ENCODE results near the gene MED13.
"Not testable (repeated sequence)": the region's sequence is repeated elsewhere in the genome, so short reads cannot be mapped to it uniquely, and the experiment has no call there.

The MED13 gene

DNA sequence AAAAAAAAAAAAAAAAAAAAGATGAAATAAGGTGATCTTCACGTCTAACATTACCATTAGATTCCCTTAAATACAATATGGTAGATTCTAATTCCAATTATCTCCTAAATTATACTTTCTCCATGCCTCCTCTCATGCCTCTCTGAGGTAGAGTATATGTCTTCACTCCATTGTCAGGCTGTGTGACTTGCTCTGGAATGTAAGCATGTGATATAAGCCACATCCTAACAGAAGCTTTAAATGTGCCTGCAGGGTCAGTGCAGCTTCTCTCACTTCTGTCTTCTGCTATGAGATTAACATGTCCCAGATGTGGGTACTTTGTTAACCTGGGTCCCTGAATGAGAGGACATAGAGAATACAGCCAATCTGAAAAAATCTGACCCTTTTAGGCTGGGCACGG, 32.6 kb downstream of the MED13 start:
- Histone ChIP-seq H3K4me1 (ENCODE audit: control insufficient read depth in 1 of 2, insufficient read depth in 2 of 2, low read length in 2 of 2) (no peaks in the 10 kb centered on the region), H3K4me3 (ENCODE audit: low read depth in 1 of 2, low read length in 2 of 2) (no peak overlapping the region), H3K9me3 (ENCODE audit: control insufficient read depth in 1 of 2, low read length in 2 of 2) (no peaks in the 10 kb centered on the region), H3K27ac (ENCODE audit: low read depth, low read length) (no peak overlapping the region), H3K27me3 (ENCODE audit: control insufficient read depth in 1 of 2, insufficient read depth in 2 of 2, low read length in 2 of 2) (no peaks in the 10 kb centered on the region), H3K9ac (ENCODE audit: low read depth in 1 of 2, low read length in 2 of 2) (no peak overlapping the region), H3K36me3 (ENCODE audit: control insufficient read depth in 1 of 2, insufficient read depth in 2 of 2, low read length in 2 of 2) (peaks cover 35 to 74% of the 10 kb centered on the region in 2 donors)

DNA sequence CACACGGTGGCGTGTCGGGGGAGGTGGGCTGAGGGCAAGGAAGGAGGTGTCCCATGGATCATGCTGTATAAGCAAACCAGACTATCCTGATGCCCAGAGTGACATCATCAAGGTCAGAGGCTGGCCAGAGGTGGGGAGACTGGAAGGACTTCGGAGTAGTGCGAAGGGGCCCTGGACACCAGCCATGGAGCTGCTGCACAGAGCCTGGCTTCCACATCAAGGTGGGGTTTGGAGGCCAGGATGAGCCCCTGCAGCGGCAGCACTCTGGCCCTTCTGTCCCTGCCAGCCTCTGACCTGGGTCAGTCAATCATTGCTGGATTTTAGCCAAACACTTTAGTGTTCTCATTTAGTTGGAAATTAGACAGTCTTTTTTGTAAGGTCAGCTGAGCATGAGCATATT, 34.8 kb downstream of the MED13 start:
- Histone ChIP-seq H3K9ac (ENCODE audit: low read depth in 1 of 2, low read length in 2 of 2) (no peak overlapping the region), H3K4me1 (ENCODE audit: control insufficient read depth in 1 of 2, insufficient read depth in 2 of 2, low read length in 2 of 2) (no peaks in the 10 kb centered on the region), H3K27ac (ENCODE audit: low read depth, low read length) (no peak overlapping the region), H3K4me3 (ENCODE audit: low read depth in 1 of 2, low read length in 2 of 2) (no peak overlapping the region), H3K36me3 (ENCODE audit: control insufficient read depth in 1 of 2, insufficient read depth in 2 of 2, low read length in 2 of 2) (peaks cover 43 to 85% of the 10 kb centered on the region in 2 donors), H3K27me3 (ENCODE audit: control insufficient read depth in 1 of 2, insufficient read depth in 2 of 2, low read length in 2 of 2) (no peaks in the 10 kb centered on the region), H3K9me3 (ENCODE audit: control insufficient read depth in 1 of 2, low read length in 2 of 2) (no peaks in the 10 kb centered on the region)

DNA sequence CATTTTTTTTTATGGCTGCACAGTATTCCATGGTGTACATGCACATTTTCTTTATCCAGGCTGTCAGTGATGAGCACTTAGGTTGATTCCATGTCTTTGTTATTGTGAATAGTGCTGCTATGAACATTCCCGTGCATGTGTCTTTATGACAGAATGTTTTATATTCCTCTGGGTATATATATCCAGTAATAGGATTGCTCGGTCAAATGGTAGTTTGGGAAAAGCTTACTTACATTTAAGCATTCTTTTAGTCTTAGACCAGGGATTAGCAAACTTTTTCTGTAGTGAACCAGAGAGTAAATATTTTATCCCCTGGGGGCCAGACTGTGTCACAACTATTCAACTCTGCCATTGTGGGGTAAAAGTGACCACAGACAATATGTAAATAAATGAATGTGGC, 40.2 kb downstream of the MED13 start:
- H3K9me3 ChIP-seq (ENCODE audit: control insufficient read depth in 1 of 2, low read length in 2 of 2) = no peaks in the 10 kb centered on the region
- H3K4me3 ChIP-seq (ENCODE audit: low read depth in 1 of 2, low read length in 2 of 2) = no peak overlapping the region
- H3K4me1 ChIP-seq (ENCODE audit: control insufficient read depth in 1 of 2, insufficient read depth in 2 of 2, low read length in 2 of 2) = no peaks in the 10 kb centered on the region
- H3K9ac ChIP-seq (ENCODE audit: low read depth in 1 of 2, low read length in 2 of 2) = no peak overlapping the region
- H3K27ac ChIP-seq (ENCODE audit: low read depth, low read length) = no peak overlapping the region
- H3K27me3 ChIP-seq (ENCODE audit: control insufficient read depth in 1 of 2, insufficient read depth in 2 of 2, low read length in 2 of 2) = no peaks in the 10 kb centered on the region
- peaks cover 17 to 74% of the 10 kb centered on the region in 2 donors for H3K36me3 ChIP-seq (ENCODE audit: control insufficient read depth in 1 of 2, insufficient read depth in 2 of 2, low read length in 2 of 2)

DNA sequence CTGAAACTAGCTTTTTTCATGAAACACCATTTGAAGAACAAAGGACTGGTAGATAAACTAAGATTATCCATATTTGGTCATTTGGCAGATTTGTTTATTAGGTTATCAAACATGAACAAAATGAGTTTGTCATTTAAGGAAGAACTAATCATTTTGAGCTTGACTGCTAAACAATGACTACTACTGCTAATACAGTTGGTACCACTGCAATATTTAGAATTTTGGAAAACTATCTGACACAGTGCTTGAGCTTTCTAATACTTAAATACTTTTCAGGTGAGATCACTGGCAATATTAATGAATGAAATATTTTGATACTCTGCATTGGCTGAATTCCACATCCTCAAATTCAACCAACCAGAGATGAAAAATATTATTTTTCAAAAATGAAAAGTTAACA, 47.2 kb downstream of the MED13 start:
- Histone ChIP-seq H3K9ac (ENCODE audit: low read depth in 1 of 2, low read length in 2 of 2) (no peak overlapping the region), H3K27me3 (ENCODE audit: control insufficient read depth in 1 of 2, insufficient read depth in 2 of 2, low read length in 2 of 2) (no peaks in the 10 kb centered on the region), H3K4me1 (ENCODE audit: control insufficient read depth in 1 of 2, insufficient read depth in 2 of 2, low read length in 2 of 2) (no peaks in the 10 kb centered on the region), H3K9me3 (ENCODE audit: control insufficient read depth in 1 of 2, low read length in 2 of 2) (no peaks in the 10 kb centered on the region), H3K27ac (ENCODE audit: low read depth, low read length) (no peak overlapping the region), H3K36me3 (ENCODE audit: control insufficient read depth in 1 of 2, insufficient read depth in 2 of 2, low read length in 2 of 2) (peaks cover 3 to 26% of the 10 kb centered on the region in 2 donors), H3K4me3 (ENCODE audit: low read depth in 1 of 2, low read length in 2 of 2) (no peak overlapping the region)

DNA sequence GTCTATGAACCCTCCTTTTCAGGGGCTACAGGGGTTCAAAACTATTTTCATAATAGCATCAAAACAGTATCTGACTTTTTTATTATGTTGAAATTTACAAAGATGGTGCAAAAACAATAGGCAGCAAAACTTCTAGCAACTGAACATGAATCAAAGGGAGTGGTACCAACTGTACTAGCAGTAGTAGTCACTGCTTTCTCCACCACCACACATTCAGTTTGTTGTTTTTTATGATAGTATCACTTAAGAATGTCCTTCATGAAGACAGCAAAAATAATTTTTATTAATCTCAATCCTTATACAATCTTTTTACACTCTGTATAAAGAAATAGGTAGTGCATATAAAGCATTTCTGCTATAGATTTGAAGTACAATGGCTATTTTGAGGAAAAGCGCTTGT, 47.6 kb downstream of the MED13 start:
- Histone ChIP-seq H3K36me3 (ENCODE audit: control insufficient read depth in 1 of 2, insufficient read depth in 2 of 2, low read length in 2 of 2) (peaks cover 3 to 22% of the 10 kb centered on the region in 2 donors), H3K4me1 (ENCODE audit: control insufficient read depth in 1 of 2, insufficient read depth in 2 of 2, low read length in 2 of 2) (no peaks in the 10 kb centered on the region), H3K27ac (ENCODE audit: low read depth, low read length) (no peak overlapping the region), H3K9ac (ENCODE audit: low read depth in 1 of 2, low read length in 2 of 2) (no peak overlapping the region), H3K4me3 (ENCODE audit: low read depth in 1 of 2, low read length in 2 of 2) (no peak overlapping the region), H3K27me3 (ENCODE audit: control insufficient read depth in 1 of 2, insufficient read depth in 2 of 2, low read length in 2 of 2) (no peaks in the 10 kb centered on the region), H3K9me3 (ENCODE audit: control insufficient read depth in 1 of 2, low read length in 2 of 2) (no peaks in the 10 kb centered on the region)

DNA sequence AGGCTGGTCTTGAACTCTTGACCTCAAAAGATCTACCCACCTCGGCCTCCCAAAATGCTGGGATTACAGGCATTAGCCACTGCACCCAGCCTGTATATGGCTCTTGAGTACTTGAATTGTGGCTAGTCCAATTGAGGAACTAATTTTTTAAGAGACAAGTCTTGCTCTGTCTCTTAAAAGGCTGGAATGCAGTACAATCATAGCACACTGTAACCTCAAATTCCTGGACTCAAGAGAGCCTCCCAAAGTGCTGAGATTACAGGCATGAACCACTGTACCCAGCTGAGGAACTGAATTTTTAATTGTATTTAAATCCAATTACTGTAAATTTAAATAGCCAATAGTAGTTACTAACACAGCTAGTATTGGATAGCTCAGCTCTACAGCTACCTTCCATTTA, 50.6 kb downstream of the MED13 start:
- H3K36me3 ChIP-seq (ENCODE audit: control insufficient read depth in 1 of 2, insufficient read depth in 2 of 2, low read length in 2 of 2) = peaks cover 15 to 31% of the 10 kb centered on the region in 2 donors
- H3K4me3 ChIP-seq (ENCODE audit: low read depth in 1 of 2, low read length in 2 of 2) = no peak overlapping the region

DNA sequence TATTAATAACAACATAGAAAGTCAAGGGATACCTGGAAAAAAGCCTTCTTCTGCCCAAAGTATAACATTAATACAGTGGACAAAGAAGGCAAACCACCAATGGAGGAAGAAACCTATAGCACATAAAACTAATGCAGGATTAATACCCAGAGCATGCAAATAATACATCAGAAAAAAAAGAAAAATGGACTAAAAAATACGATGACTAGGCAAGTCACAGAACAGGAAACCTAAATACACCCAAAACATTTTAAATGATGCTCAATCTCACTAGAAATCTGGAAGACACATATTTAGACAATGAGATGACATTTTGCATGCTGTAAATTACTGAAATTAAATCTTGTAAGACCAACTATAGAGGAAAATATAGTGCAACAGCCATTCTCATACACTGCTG, 55.9 kb downstream of the MED13 start:
- no peaks in the 10 kb centered on the region for H3K9me3 ChIP-seq (ENCODE audit: control insufficient read depth in 1 of 2, low read length in 2 of 2)
- no peaks in the 10 kb centered on the region for H3K4me1 ChIP-seq (ENCODE audit: control insufficient read depth in 1 of 2, insufficient read depth in 2 of 2, low read length in 2 of 2)
- no peaks in the 10 kb centered on the region for H3K27me3 ChIP-seq (ENCODE audit: control insufficient read depth in 1 of 2, insufficient read depth in 2 of 2, low read length in 2 of 2)
- no peak overlapping the region for H3K4me3 ChIP-seq (ENCODE audit: low read depth in 1 of 2, low read length in 2 of 2)
- no peak overlapping the region for H3K27ac ChIP-seq (ENCODE audit: low read depth, low read length)
- H3K36me3 ChIP-seq (ENCODE audit: control insufficient read depth in 1 of 2, insufficient read depth in 2 of 2, low read length in 2 of 2) = peaks cover 23 to 41% of the 10 kb centered on the region in 2 donors
- H3K9ac ChIP-seq (ENCODE audit: low read depth in 1 of 2, low read length in 2 of 2) = no peak overlapping the region

More for the DNA sequence above, 50.6 kb downstream of the MED13 start:
- no peak overlapping the region for H3K9ac ChIP-seq (ENCODE audit: low read depth in 1 of 2, low read length in 2 of 2)
- no peaks in the 10 kb centered on the region for H3K4me1 ChIP-seq (ENCODE audit: control insufficient read depth in 1 of 2, insufficient read depth in 2 of 2, low read length in 2 of 2)
- H3K27me3 ChIP-seq (ENCODE audit: control insufficient read depth in 1 of 2, insufficient read depth in 2 of 2, low read length in 2 of 2) = no peaks in the 10 kb centered on the region
- no peak overlapping the region for H3K27ac ChIP-seq (ENCODE audit: low read depth, low read length)
- H3K9me3 ChIP-seq (ENCODE audit: control insufficient read depth in 1 of 2, low read length in 2 of 2) = no peaks in the 10 kb centered on the region

DNA sequence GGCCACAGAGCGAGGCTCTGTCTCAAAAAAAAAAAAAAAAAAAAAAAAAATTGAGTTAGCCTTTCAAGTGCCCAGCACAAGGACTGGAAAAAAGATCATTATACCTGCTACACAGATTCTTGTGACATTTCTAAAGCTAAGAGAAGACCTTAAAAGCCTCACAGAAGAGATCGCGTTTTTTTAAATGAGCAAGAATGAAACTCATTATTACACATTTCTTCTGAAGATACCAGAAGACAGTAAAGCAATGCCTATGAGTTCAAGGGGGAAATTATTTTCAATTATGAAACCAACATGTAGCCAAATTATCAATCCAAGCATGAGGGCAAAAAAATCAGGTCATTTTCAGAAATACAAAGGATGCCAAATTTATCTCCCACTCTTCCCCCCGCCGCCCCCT, 56.8 kb downstream of the MED13 start:
- no peak overlapping the region for H3K9ac ChIP-seq (ENCODE audit: low read depth in 1 of 2, low read length in 2 of 2)
- H3K27ac ChIP-seq (ENCODE audit: low read depth, low read length) = no peak overlapping the region
- no peak overlapping the region for H3K4me3 ChIP-seq (ENCODE audit: low read depth in 1 of 2, low read length in 2 of 2)
- peaks cover 23 to 39% of the 10 kb centered on the region in 2 donors for H3K36me3 ChIP-seq (ENCODE audit: control insufficient read depth in 1 of 2, insufficient read depth in 2 of 2, low read length in 2 of 2)
- no peaks in the 10 kb centered on the region for H3K27me3 ChIP-seq (ENCODE audit: control insufficient read depth in 1 of 2, insufficient read depth in 2 of 2, low read length in 2 of 2)
- no peaks in the 10 kb centered on the region for H3K4me1 ChIP-seq (ENCODE audit: control insufficient read depth in 1 of 2, insufficient read depth in 2 of 2, low read length in 2 of 2)
- H3K9me3 ChIP-seq (ENCODE audit: control insufficient read depth in 1 of 2, low read length in 2 of 2) = no peaks in the 10 kb centered on the region

DNA sequence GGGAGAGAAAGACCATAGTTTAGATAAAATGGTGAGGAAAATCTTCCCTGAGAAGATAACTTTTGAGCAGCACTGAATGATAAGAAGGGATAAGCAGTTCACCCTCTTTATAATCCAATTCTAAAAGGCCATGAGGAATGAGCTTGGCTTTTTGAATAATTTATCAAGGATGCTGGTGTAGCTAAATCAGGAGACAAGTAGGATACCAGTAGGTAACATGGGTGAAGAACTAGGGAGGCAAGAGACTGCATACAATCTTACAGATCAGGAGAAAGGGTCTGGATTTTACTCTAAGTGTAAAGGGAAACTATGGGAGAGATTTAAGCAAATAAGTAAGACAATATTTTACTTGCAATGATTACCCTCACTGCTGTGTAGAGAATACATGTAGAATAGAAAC, 60.7 kb downstream of the MED13 start:
- Histone ChIP-seq H3K9ac (ENCODE audit: low read depth in 1 of 2, low read length in 2 of 2) (no peak overlapping the region), H3K27ac (ENCODE audit: low read depth, low read length) (no peak overlapping the region), H3K27me3 (ENCODE audit: control insufficient read depth in 1 of 2, insufficient read depth in 2 of 2, low read length in 2 of 2) (no peaks in the 10 kb centered on the region), H3K4me3 (ENCODE audit: low read depth in 1 of 2, low read length in 2 of 2) (no peak overlapping the region), H3K9me3 (ENCODE audit: control insufficient read depth in 1 of 2, low read length in 2 of 2) (no peaks in the 10 kb centered on the region), H3K36me3 (ENCODE audit: control insufficient read depth in 1 of 2, insufficient read depth in 2 of 2, low read length in 2 of 2) (peaks cover 10 to 20% of the 10 kb centered on the region in 2 donors), H3K4me1 (ENCODE audit: control insufficient read depth in 1 of 2, insufficient read depth in 2 of 2, low read length in 2 of 2) (no peaks in the 10 kb centered on the region)

DNA sequence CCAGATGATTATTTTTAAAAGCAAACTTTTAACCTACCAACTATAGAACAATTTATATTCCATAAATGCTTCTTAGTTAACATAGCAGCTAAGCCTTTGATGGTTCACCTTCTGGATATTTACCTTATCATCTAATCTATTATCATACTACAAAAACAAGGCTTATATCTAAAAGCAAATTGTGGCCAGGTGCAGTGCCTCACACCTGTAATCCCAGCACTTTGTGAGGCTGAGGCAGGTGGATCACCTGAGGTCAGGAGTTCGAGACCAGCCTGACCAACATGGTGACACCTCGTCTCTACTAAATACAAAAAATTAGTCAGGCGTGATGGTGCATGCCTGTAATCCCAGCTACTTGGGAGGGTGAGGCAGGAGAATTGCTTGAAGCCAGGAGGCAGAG, 61.9 kb downstream of the MED13 start:
- H3K4me3 ChIP-seq (ENCODE audit: low read depth in 1 of 2, low read length in 2 of 2); H3K4me1 ChIP-seq (ENCODE audit: control insufficient read depth in 1 of 2, insufficient read depth in 2 of 2, low read length in 2 of 2); H3K27me3 ChIP-seq (ENCODE audit: control insufficient read depth in 1 of 2, insufficient read depth in 2 of 2, low read length in 2 of 2); H3K9ac ChIP-seq (ENCODE audit: low read depth in 1 of 2, low read length in 2 of 2); H3K27ac ChIP-seq (ENCODE audit: low read depth, low read length); H3K9me3 ChIP-seq (ENCODE audit: control insufficient read depth in 1 of 2, low read length in 2 of 2): not testable (repeated sequence)
- peaks cover 7 to 18% of the 10 kb centered on the region in 2 donors for H3K36me3 ChIP-seq (ENCODE audit: control insufficient read depth in 1 of 2, insufficient read depth in 2 of 2, low read length in 2 of 2)

DNA sequence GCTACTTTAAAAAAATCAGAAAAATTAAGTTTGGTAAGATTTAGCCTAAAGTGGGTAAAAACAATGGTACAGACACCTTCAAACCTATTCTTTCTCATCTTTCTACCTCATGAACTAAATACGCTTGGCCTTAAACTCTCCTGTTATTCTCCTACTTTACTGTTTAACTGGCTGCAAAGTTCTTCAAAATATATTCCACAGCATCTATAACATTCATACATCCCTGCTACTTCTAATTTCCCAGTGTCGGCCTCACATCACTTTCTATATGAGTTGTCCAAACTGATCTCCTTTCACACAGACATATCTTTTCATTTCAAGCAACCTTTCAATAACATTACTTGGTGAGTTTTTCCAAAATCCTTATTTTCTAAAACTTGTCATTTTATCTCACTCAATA, 64.0 kb downstream of the MED13 start:
- H3K27me3 ChIP-seq (ENCODE audit: control insufficient read depth in 1 of 2, insufficient read depth in 2 of 2, low read length in 2 of 2) = no peaks in the 10 kb centered on the region
- H3K9ac ChIP-seq (ENCODE audit: low read depth in 1 of 2, low read length in 2 of 2) = no peak overlapping the region
- no peaks in the 10 kb centered on the region for H3K4me1 ChIP-seq (ENCODE audit: control insufficient read depth in 1 of 2, insufficient read depth in 2 of 2, low read length in 2 of 2)
- peaks cover 7 to 18% of the 10 kb centered on the region in 2 donors for H3K36me3 ChIP-seq (ENCODE audit: control insufficient read depth in 1 of 2, insufficient read depth in 2 of 2, low read length in 2 of 2)
- no peak overlapping the region for H3K4me3 ChIP-seq (ENCODE audit: low read depth in 1 of 2, low read length in 2 of 2)
- H3K27ac ChIP-seq (ENCODE audit: low read depth, low read length) = no peak overlapping the region
- no peaks in the 10 kb centered on the region for H3K9me3 ChIP-seq (ENCODE audit: control insufficient read depth in 1 of 2, low read length in 2 of 2)
